ENCODE data around the gene LEFTY1. TPM values are rescaled to one million over a fixed set of nuclear protein-coding genes. Genes with fewer than 3 reads are reported as not detected.

LEFTY1 gene
- total RNA-seq, 1 donor from 2014 or later: 0.31 TPM

DNA sequence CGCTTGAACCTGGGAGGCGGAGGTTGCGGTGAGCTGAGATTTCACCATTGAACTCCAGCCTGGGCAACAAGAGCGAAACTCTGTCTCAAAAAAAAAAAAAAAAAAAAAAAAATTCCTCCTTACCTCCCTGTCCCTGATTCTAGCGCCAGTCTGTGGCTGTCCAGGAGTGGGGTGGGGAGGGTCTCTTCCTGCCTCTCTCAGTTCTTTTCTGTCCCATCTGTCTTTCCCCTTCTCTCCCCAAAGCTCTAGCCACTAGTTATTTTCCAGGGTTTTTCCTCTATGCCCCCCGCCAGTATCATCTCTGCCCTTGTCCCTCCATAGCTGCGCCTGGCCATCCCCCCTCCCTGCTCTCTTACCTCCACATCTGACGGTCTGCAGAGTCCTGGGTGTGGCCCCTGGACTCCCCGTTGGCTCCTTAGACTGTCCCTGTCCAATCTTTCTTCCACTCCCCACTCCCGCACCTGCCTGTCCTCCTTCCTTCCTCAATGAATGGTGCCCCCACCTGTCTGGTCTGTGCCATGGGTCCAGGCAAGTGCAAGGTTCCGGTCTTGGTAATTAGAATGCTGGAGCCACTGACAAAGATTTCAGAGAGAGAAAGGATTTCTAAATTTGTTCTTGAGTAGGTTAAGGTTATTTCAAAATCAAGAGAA is 5.2 kb downstream of the LEFTY1 start:
- Mint-ChIP-seq H3K36me3 (no peaks in the 10 kb centered on the region), H3K27me3 (peaks cover 15% of the 10 kb centered on the region), H3K9me3 (no peaks in the 10 kb centered on the region), H3K4me1 (ENCODE audit: unreplicated experiment) (peaks cover 23% of the 10 kb centered on the region), H3K4me3 (peak overlapping the region; percentile 90), H3K27ac (peak overlapping the region; percentile 87)
- TF ChIP-seq, protein P1, sequence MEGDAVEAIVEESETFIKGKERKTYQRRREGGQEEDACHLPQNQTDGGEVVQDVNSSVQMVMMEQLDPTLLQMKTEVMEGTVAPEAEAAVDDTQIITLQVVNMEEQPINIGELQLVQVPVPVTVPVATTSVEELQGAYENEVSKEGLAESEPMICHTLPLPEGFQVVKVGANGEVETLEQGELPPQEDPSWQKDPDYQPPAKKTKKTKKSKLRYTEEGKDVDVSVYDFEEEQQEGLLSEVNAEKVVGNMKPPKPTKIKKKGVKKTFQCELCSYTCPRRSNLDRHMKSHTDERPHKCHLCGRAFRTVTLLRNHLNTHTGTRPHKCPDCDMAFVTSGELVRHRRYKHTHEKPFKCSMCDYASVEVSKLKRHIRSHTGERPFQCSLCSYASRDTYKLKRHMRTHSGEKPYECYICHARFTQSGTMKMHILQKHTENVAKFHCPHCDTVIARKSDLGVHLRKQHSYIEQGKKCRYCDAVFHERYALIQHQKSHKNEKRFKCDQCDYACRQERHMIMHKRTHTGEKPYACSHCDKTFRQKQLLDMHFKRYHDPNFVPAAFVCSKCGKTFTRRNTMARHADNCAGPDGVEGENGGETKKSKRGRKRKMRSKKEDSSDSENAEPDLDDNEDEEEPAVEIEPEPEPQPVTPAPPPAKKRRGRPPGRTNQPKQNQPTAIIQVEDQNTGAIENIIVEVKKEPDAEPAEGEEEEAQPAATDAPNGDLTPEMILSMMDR (conservative IDR thresholded peaks at IDR 0.05): no peak
- DNase-seq (ENCODE audit: extremely low spot score, unreplicated experiment): no peak

DNA sequence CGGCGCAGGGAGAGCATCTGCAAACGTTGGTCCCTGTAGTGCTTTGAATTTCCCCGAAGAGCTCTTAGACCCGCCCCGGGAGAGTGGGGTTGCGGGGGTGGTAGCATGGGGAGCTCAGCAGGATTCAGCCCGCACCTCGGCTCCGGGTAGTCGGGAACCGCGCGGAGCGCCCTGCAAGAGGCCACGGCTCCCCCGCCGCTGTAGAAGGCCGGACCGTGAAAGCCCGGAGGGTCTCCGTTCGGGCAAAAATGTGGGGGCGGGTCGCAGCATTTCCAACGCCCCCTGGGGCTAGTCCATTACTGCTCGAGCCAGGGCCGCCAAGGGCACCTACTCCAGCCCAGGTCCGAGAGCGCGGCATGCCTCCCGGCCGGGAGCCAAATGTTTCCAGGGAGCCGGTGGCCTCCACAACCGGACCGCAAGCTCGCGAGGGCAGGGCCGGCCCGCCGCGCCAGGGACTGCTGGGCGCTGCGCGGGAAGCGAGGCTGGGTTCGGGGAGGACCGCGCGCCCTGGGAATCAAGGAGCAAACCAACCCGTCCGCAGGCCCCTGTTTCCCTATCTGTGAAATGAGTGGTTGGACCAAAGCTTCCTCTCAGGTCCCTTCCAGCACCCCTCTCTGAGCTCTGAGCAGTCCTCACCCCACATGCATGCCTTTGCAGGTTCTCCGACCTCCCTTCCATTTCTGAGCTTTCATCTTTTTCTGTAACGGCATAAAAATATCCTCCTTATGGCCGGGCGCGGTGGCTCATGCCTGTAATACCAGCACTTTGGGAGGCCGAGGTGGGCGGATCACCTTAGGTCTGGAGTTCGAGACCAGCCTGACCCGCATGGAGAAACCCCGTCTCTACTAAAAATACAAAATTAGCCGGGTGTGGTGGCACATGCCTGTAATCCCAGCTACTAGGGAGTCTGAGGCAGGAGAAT is 6.0 kb downstream of the LEFTY1 start:
- TF ChIP-seq, protein P1 (conservative IDR thresholded peaks at IDR 0.05): peak; percentile 11
- Mint-ChIP-seq H3K36me3 (no peaks in the 10 kb centered on the region), H3K9me3 (no peaks in the 10 kb centered on the region), H3K4me1 (ENCODE audit: unreplicated experiment) (peaks cover 24% of the 10 kb centered on the region), H3K27ac (peak overlapping the region; percentile 87), H3K27me3 (peaks cover 11% of the 10 kb centered on the region), H3K4me3 (peak overlapping the region; percentile 90)
- DNase-seq (ENCODE audit: extremely low spot score, unreplicated experiment): no peak

DNA sequence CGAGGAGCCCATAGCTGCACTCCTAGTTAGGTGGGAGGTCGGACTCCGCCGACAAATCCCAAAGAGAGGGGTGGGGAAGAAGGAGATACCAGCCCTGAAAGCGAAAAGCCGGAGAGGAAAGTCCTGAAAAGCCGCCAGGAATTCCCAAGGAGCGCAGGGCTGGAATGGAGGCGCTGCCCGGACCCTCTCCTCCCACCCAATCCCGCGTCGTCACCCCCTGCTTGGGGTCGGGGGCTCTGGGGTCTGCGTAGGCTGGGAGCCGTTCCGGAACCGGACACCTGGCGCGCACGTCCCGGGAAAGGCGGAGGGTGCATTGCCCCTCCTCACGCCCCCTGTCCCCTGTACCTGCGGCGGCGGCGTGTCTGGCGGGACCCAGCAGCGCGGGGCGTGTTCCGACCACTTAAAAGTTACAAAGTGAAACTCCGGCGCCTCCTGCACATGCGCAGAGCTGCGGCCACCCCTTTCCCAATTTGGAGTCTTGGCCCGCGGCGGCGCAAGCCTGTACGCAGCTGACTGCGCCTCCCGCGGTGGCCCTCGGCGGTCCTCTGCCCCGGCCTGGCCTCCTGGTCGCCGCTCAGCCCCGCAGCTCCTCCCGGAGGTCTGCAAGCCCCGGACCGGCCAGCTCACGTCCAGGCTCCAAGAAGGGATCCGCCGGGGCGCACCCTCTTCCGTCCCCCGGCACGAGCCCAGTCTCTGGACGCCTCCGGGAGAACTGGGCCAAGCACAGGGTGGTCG is 6.8 kb downstream of the LEFTY1 start, which contains the start of gene TMEM63A:
Gene TMEM63A, minus strand, starts transcription at position 422 of the 735 bp plus-strand sequence. CDS start 4,800 bp downstream, outside the sequence.
- Mint-ChIP-seq H3K4me3 (peak within 1 kb of the TSS; percentile 90), H3K9me3 (no peaks in the 10 kb centered on the region), H3K27ac (peak within 1 kb of the TSS; percentile 87), H3K27me3 (peaks cover 10% of the 10 kb centered on the region), H3K36me3 (no peaks in the 10 kb centered on the region), H3K4me1 (ENCODE audit: unreplicated experiment) (peaks cover 31% of the 10 kb centered on the region)
- TF ChIP-seq, protein P1 (conservative IDR thresholded peaks at IDR 0.05): peak; percentile 49
- DNase-seq (ENCODE audit: extremely low spot score, unreplicated experiment): peak; percentile 90

DNA sequence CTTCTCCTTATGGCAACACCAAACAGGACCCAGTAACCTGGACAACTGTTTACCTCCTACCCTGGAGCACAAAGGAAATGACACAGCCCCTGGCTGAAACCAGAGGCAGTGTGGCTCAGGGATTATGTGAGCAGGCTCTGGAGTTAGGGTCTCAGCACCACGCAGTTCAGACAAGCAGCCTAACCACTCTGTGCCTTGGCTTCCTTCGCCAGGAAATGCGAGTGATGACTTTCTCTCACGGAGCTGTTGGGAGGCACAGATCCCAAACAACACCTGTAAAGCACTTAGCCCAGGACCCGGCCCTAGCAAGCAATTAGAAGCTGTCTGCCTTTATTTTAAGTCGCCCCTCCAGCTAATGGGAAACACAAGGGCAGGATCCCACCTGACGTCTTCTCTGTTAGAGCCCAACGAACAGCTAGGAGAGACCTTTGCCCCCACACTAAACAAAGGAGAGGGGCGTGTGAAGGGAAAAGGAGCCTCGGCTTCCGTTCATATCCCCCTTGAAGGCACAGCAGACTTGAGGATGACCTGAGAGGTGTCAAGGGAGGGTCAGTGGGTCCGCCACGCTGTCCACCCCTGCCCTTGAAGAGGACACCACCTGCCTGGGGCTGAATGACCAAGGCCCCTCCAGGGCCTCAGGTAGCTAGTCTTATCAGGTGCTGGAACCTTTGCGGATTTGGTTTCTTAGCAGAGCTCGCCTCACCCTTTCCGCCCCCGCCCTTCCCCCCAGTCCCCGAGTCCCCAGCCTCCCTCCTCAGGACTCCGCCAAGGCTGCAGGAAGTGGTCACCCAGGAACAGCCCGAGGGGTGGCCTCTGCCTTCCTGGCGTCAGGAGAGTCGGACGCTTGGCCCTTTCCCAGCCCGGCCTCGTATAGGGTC is 7.6 kb downstream of the LEFTY1 start:
- TF ChIP-seq, protein P1 (conservative IDR thresholded peaks at IDR 0.05): no peak
- H3K9me3 Mint-ChIP-seq: no peaks in the 10 kb centered on the region
- peak overlapping the region; percentile 90 for H3K4me3 Mint-ChIP-seq
- DNase-seq (ENCODE audit: extremely low spot score, unreplicated experiment): no peak
- H3K27ac Mint-ChIP-seq: peak overlapping the region; percentile 83
- H3K36me3 Mint-ChIP-seq: no peaks in the 10 kb centered on the region
- peaks cover 5% of the 10 kb centered on the region for H3K27me3 Mint-ChIP-seq
- peaks cover 31% of the 10 kb centered on the region for H3K4me1 Mint-ChIP-seq (ENCODE audit: unreplicated experiment)
